Tibial nerve (tissue), 4 donors: ENCODE measurements around the gene ATP6V1C2. TPM values are rescaled to one million over a fixed set of nuclear protein-coding genes. Genes with fewer than 3 reads are reported as not detected.
A peak's percentile ranks its signal among the peaks of the same experiment; 100 is the strongest.

Source experiments
- DNase-seq, 2 donors: peaks; one replicate each; pipeline ENCODE4 v3.0.0-alpha.2; 2019; ENCODE audit warnings: low spot score in 2 of 2
- H3K27ac ChIP-seq, 4 donors: fragments of 200-600 bp; sonication (generic) in 3 of 4; one replicate each; pipeline ENCODE4 v1.5.1; 2017 to 2019; ENCODE audit warnings: mild to moderate bottlenecking in 1 of 4
- H3K27me3 ChIP-seq, 2 donors: fragments of 200-600 bp; sonication (generic) in 1 of 2; one replicate each; pipeline versions ENCODE4 v1.5.1 to v1.6.0; 2017 to 2019
- H3K36me3 ChIP-seq, 3 donors: fragments of 200-600 bp; sonication (generic); one replicate each; pipeline ENCODE4 v1.5.1; 2018 to 2019
- H3K4me1 ChIP-seq, 4 donors: fragments of 200-600 bp; sonication (generic) in 3 of 4; one replicate each; pipeline ENCODE4 v1.5.1; 2017 to 2019
- H3K4me3 ChIP-seq, 4 donors: fragments of 200-600 bp; sonication (generic) in 3 of 4; one replicate each; pipeline ENCODE4 v1.5.1; 2017 to 2019; ENCODE audit warnings: mild to moderate bottlenecking in 1 of 4, moderate library complexity in 1 of 4
- H3K9me3 ChIP-seq, 4 donors: fragments of 200-600 bp; sonication (generic) in 3 of 4; one replicate each; pipeline ENCODE4 v1.5.1; 2017 to 2019
- CTCF ChIP-seq, 5 experiments: fragments of 200-600 bp in 3 of 5; fragments of 450-650 bp in 2 of 5; sonication (generic) in 3 of 5; IDR thresholded peaks; one replicate each; pipeline ENCODE4 v1.5.1; 2016 to 2019; ENCODE audit warnings: antibody characterized with exemption in 5 of 5, mild to moderate bottlenecking in 3 of 5, moderate library complexity in 2 of 5
- EP300 ChIP-seq, 2 donors: sonication (generic); formaldehyde crosslinking; IDR thresholded peaks; one replicate each; pipeline ENCODE4 v1.6.1; 2017; ENCODE audit warnings: antibody characterized with exemption in 2 of 2, mild to moderate bottlenecking in 1 of 2
- POLR2A ChIP-seq, 2 donors: fragments of 450-650 bp; IDR thresholded peaks; one replicate each; pipeline ENCODE4 v1.6.1; 2017; ENCODE audit warnings: antibody characterized with exemption in 2 of 2, mild to moderate bottlenecking in 2 of 2, moderate library complexity in 2 of 2
- WGBS, 2 donors: methylation state at CpG; one replicate each; pipeline ENCODE4 v1.1.5; 2018; 5-methylcytosine and 5-hydroxymethylcytosine counted together
- total RNA-seq, 4 donors: library from RNA; depleted of rRNA; stranded (reverse); fragments of >200 nt; gene quantifications; one replicate each; pipeline ENCODE4 v1.1.0, GENCODE V29; 2016

Gene ATP6V1C2
- total RNA-seq, 4 donors from 2014 or later = 0.21 to 0.66 (median 0.30) TPM; not detected in 1

- WGBS, 2 donors = 68 to 72% methylated on average over 5 of the region's 5 CpGs
- no peak for DNase-seq
- Histone ChIP-seq H3K4me1 (peaks cover 0 to 38% (median 5%) of the 10 kb centered on the region in 4 donors), H3K9me3 (no peaks in the 10 kb centered on the region), H3K27me3 (no peaks in the 10 kb centered on the region), H3K4me3 (no peak overlapping the region), H3K27ac (no peak overlapping the region), H3K36me3 (peaks cover 0 to 32% (median 0%) of the 10 kb centered on the region in 3 donors)
- TF ChIP-seq POLR2A (IDR thresholded peaks at IDR 0.05) = no peak
Observed at GRCh38 chr2:10686176-10686730, 35.2 kb upstream of the ATP6V1C2 start.

DNA sequence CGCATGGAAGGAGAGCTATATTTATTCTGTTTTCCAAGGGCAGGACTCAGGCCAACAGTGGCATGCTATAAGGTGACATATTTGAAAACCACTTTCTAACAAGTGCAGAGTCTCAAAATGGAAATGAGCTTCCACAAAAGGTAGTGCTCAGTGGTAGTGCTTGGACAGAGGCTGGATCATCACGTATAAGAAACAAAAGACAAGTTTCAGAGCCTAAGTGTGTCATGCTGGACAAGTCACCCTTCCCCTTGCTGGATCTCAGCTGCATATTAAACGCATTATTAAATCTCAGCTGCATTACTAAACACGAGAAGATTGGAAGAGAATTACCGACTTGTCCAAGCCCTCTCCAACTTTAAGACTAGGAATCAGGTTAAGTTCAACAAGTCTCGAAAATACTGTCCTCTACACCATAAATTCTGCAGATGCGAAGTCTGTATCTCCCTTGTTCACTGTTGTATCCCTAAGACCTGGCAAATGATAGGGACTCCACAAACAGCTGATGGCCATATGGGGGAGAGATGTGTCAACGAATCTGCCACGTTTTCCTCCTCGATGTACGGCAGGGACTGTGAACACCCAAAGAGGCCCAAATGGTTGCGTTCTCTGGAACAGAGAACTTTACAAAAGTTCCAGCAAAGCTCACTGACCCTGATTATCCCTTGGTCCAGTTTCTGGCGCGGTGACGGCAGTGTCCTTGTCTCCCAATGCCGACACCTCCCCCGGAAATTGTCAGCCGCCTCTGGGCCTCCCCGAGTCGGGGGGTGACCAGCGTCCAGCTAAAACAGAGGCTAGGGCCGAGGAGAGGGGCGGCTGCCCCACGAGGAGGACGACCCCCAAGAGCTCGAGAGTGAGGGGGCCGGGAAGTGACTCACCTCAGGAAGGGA is 32.3 kb upstream of the ATP6V1C2 start:
- Histone ChIP-seq H3K4me1 (peaks cover 0 to 38% (median 5%) of the 10 kb centered on the region in 4 donors), H3K27me3 (no peaks in the 10 kb centered on the region), H3K36me3 (peaks cover 0 to 6% (median 0%) of the 10 kb centered on the region in 3 donors), H3K27ac (peak overlapping the region; percentile 75 to 95 (median 91)), H3K4me3 (peak overlapping the region; percentile 66 to 100 (median 94)), H3K9me3 (no peaks in the 10 kb centered on the region)
- WGBS, 2 donors = 4 to 12% methylated on average over 11 to 23 of the region's 27 CpGs
- TF ChIP-seq EP300 (IDR thresholded peaks at IDR 0.05) = no peak
- TF ChIP-seq CTCF (IDR thresholded peaks at IDR 0.05) = no peak
- no peak for TF ChIP-seq POLR2A (IDR thresholded peaks at IDR 0.05)
- peak in 1 of 2 donors; percentile 7 for DNase-seq

- H3K27me3 ChIP-seq = no peaks in the 10 kb centered on the region
- peaks cover 0 to 33% (median 5%) of the 10 kb centered on the region in 4 donors for H3K4me1 ChIP-seq
- peaks cover 0 to 1% (median 0%) of the 10 kb centered on the region in 3 donors for H3K36me3 ChIP-seq
- TF ChIP-seq POLR2A (IDR thresholded peaks at IDR 0.05) = no peak
- TF ChIP-seq EP300 (IDR thresholded peaks at IDR 0.05) = no peak
- TF ChIP-seq CTCF (IDR thresholded peaks at IDR 0.05) = no peak
- DNase-seq = no peak
- WGBS, 2 donors = 91 to 95% methylated on average over 6 of the region's 6 CpGs
- H3K27ac ChIP-seq = no peak overlapping the region
- no peak overlapping the region for H3K4me3 ChIP-seq
- H3K9me3 ChIP-seq = no peaks in the 10 kb centered on the region
Observed at GRCh38 chr2:10691521-10691920, 29.9 kb upstream of the ATP6V1C2 start.

GRCh38 chr2:10700078-10700803 is 21.2 kb upstream of the ATP6V1C2 start:
- DNase-seq = no peak
- Histone ChIP-seq H3K36me3 (no peaks in the 10 kb centered on the region), H3K4me1 (no peaks in the 10 kb centered on the region), H3K27me3 (no peaks in the 10 kb centered on the region), H3K9me3 (no peaks in the 10 kb centered on the region), H3K27ac (no peak overlapping the region), H3K4me3 (no peak overlapping the region)
- TF ChIP-seq EP300 (IDR thresholded peaks at IDR 0.05) (no peak), POLR2A (IDR thresholded peaks at IDR 0.05) (no peak), CTCF (IDR thresholded peaks at IDR 0.05) (no peak)
- WGBS, 2 donors = 75 to 89% methylated on average over 4 of the region's 4 CpGs

DNA sequence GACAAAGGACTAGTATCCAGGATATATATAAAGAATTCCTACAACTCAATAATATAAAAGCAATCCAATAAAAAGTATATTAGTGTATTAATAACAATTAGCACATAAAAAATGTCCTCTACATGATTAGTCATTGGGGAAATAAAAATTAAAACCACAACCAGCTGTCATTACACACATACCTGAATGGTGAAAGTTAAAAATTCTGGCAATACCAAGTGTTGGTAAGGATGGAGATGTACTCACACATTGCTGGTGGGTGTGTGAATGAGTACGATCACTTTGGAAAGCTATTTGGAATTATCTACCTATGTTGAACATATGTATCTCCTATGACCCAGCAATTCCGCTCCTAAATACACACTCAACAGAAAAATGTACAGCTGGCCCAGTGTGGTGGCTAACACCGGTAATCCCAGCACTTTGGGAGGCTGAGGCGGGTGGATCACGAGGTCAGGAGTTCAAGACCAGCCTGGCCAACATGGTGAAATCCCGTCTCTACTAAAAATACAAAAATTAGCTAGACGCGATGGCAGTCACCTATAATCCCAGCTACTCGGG is 17.3 kb upstream of the ATP6V1C2 start:
- Histone ChIP-seq H3K9me3 (no peaks in the 10 kb centered on the region), H3K4me1 (no peaks in the 10 kb centered on the region), H3K27ac (no peak overlapping the region), H3K27me3 (peaks cover 0 to 3% of the 10 kb centered on the region in 2 donors), H3K4me3 (no peak overlapping the region), H3K36me3 (no peaks in the 10 kb centered on the region)
- TF ChIP-seq CTCF (IDR thresholded peaks at IDR 0.05) (no peak), POLR2A (IDR thresholded peaks at IDR 0.05) (no peak), EP300 (IDR thresholded peaks at IDR 0.05) (no peak)
- DNase-seq = no peak
- 88 to 89% methylated on average over 9 of the region's 9 CpGs for WGBS, 2 donors
